GM10266 (cell line): ENCODE data around the gene TOP3A.

Source experiments
- DNase-seq: peaks from one replicate; pipeline ENCODE4 v3.0.0; 2012; ENCODE audit errors: extremely low spot score
- CTCF ChIP-seq: IDR thresholded peaks from 2 replicates; pipeline ENCODE4 v1.5.1; 2012; ENCODE audit warnings: mild to moderate bottlenecking, low read depth; ENCODE audit not compliant: control insufficient read depth, insufficient read depth; ENCODE audit errors: missing control alignments

TOP3A gene

GRCh38 chr17:18285296-18285695 is 29.5 kb downstream of the TOP3A start:
- no peak for DNase-seq

DNA sequence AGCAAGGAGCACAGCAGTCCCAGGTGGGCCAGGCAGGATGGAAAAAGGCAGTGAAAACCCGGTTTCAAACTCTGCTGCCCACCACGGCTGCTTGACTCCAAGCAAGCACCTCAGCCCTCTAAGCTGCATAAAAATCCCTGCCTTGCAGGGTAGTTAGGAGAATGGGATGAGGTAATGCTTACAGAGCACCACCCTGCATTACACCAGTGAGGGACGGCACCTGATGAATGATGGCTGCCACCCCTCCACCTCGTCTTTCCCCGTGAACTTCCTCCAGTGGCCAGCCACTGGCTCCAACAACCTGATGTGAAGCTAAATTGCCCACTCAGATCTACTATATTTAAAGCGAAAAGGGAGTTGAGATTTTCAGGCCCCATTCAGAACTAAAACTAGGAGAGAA is 33.0 kb downstream of the TOP3A start:
- TF ChIP-seq CTCF, result no peak
- no peak for DNase-seq

More at GRCh38 chr17:18285296-18285695, 29.5 kb downstream of the TOP3A start:
- no peak for TF ChIP-seq CTCF

- no peak for TF ChIP-seq CTCF
- DNase-seq, result no peak
Observed at GRCh38 chr17:18280766-18281371, 33.9 kb downstream of the TOP3A start.

DNA sequence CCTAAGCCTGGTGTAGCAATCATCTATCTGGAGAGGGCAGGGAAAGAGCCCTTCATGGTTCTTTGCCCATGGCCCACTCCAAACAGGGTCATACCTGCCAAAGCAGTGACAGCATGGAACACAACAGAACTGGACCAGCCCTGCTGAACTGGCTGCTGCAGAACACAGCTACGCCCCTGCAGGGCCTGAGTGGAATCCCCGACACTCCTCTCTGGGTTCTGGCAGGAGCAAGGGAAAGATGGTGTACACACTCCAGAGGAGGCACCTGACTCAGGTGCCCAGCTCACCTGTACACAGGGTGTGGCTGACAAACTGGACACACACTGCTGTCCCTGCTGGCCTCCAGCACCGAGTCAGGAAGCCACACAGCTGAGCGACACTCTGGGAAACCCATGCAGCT is 34.5 kb downstream of the TOP3A start:
- no peak for DNase-seq
- no peak for TF ChIP-seq CTCF

DNA sequence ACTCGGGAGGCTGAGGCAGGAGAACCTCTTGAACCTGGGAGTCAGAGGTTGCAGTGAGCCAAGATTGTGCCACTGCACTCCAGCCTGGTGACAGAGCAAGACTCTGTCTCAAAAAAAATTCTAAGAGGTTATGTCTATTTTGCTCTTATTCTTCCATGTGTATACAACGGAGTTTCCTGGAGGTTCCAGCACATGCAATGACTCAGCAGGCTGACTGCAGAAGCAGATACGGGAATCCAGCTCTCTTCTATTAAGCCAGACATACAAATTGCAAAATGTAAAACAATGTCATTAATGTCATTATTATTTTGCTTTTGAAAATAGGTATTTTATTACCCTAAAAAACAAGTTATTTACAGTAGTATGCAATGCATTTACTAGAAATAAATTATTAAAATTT is 35.9 kb downstream of the TOP3A start:
- no peak for TF ChIP-seq CTCF
- DNase-seq, result no peak

DNA sequence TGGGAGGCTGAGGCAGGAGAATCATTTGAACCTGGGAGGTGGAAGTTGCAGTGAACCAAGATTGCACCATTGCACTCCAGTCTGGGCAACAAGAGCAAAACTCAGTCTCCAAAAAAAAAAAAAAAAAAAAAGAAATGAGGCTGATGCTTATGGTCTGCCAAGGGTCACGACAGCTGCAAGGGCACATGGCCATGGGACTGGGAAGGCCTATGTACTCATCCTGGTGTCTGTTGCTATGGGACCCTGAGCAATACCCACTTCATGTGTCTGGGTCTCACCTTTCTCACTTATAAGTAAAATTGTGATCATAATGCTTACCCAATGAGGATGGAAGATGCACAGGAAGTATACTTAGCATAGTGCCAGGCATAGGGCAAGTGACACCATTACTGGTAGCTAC is 37.7 kb downstream of the TOP3A start:
- no peak for TF ChIP-seq CTCF
- DNase-seq, result no peak

DNA sequence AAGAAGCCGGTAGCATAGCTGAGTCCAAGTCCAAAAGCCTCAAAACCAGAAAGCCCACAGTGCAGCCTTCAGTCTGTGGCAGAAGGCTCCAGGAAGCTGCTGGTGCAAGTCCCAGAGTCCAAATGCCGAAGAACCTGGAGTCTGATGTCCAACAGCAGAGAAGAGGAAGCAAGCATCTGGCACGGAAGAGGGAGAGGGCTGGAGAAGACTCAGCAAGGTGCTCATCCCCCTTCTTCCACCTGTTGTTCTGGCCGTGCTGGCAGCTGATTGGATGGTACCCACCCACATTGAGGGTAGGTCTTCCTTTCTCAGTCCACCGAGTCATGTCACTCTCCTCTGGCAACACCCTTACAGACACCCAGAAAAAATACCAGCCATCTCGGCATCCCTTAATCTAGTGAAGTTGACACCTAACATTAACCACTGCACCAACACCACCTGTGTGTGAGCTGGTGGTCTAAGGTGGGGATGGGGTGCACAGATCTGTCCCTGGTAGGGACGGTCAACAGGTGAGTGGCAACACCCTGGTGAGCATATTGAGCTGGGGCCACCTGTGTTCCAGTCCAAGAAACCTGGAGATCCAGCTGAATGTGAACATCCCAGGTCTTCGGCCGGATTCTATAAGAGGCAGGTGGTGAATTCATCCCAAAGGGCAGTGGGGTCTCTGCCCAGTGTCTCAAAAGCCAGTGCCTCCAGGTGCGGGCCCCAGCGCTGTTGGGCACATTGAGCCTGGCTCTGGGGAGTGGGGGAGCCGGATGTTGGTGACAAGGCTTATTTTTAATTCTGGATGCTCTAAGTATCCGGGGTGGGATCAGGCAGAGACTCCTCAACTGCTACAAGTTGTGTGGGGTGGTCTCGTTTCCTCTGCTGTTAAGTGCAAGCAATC is 44.5 kb downstream of the TOP3A start:
- no peak for TF ChIP-seq CTCF
- no peak for DNase-seq
